Measurements from ENCODE around the gene SEMA3B.

GRCh38 chr3:50221051-50221410 is 47.9 kb upstream of the SEMA3B start:
- TF ChIP-seq CTCF (IDR thresholded peaks at IDR 0.05) (no peak), POLR2A (IDR thresholded peaks at IDR 0.05) (no peak)
